HG03520 (cell line): ENCODE data around the gene FAM3B.

Experiments
- ATAC-seq: cut with Tn5 transposase; IDR thresholded peaks from one replicate; pipeline ENCODE4 v1.9.1; 2021; ENCODE audit warnings: mild to moderate bottlenecking, moderate library complexity; ENCODE audit not compliant: unreplicated experiment

Gene FAM3B

GRCh38 chr21:41317458-41317857 is 857 bp downstream of the FAM3B start:
- ATAC-seq: no peak

- ATAC-seq: no peak
Measured at GRCh38 chr21:41318218-41318617, 1.6 kb downstream of the FAM3B start.

GRCh38 chr21:41319273-41319672 is 2.7 kb downstream of the FAM3B start:
- no peak for ATAC-seq

- ATAC-seq: no peak
Measured at GRCh38 chr21:41321211-41321907, 4.8 kb downstream of the FAM3B start.

- no peak for ATAC-seq
Measured at GRCh38 chr21:41321908-41322495, 5.4 kb downstream of the FAM3B start.

GRCh38 chr21:41322496-41323382 is 6.1 kb downstream of the FAM3B start:
- no peak for ATAC-seq

GRCh38 chr21:41325138-41325912 is 8.7 kb downstream of the FAM3B start:
- ATAC-seq: no peak

- no peak for ATAC-seq
Measured at GRCh38 chr21:41326414-41327080, 9.9 kb downstream of the FAM3B start.

- no peak for ATAC-seq
Measured at GRCh38 chr21:41327753-41328152, 11.2 kb downstream of the FAM3B start.

- no peak for ATAC-seq
Measured at GRCh38 chr21:41328660-41329607, 12.3 kb downstream of the FAM3B start.

GRCh38 chr21:41333752-41334151 is 17.2 kb downstream of the FAM3B start:
- ATAC-seq: no peak

GRCh38 chr21:41337515-41337914 is 20.9 kb downstream of the FAM3B start:
- no peak for ATAC-seq

GRCh38 chr21:41338455-41338854 is 21.9 kb downstream of the FAM3B start:
- no peak for ATAC-seq

- no peak for ATAC-seq
Measured at GRCh38 chr21:41342035-41342434, 25.4 kb downstream of the FAM3B start.

- no peak for ATAC-seq
Measured at GRCh38 chr21:41344146-41344545, 27.5 kb downstream of the FAM3B start.

GRCh38 chr21:41345356-41345755 is 28.8 kb downstream of the FAM3B start:
- no peak for ATAC-seq

- ATAC-seq: no peak
Measured at GRCh38 chr21:41345934-41346685, 29.5 kb downstream of the FAM3B start.

GRCh38 chr21:41346758-41347157 is 30.2 kb downstream of the FAM3B start:
- ATAC-seq: no peak

- no peak for ATAC-seq
Measured at GRCh38 chr21:41348434-41348833, 31.8 kb downstream of the FAM3B start.
